HG02938 (cell line): Measurements from ENCODE around the gene PKP1.
"Not testable (repeated sequence)": the region's sequence is repeated elsewhere in the genome, so short reads cannot be mapped to it uniquely, and the experiment has no call there.

ENCODE experiments used
- ATAC-seq: cut with Tn5 transposase; IDR thresholded peaks from one replicate; pipeline ENCODE4 v1.9.1; 2021; ENCODE audit warnings: mild to moderate bottlenecking, moderate library complexity; ENCODE audit not compliant: unreplicated experiment

PKP1 gene, protein sequence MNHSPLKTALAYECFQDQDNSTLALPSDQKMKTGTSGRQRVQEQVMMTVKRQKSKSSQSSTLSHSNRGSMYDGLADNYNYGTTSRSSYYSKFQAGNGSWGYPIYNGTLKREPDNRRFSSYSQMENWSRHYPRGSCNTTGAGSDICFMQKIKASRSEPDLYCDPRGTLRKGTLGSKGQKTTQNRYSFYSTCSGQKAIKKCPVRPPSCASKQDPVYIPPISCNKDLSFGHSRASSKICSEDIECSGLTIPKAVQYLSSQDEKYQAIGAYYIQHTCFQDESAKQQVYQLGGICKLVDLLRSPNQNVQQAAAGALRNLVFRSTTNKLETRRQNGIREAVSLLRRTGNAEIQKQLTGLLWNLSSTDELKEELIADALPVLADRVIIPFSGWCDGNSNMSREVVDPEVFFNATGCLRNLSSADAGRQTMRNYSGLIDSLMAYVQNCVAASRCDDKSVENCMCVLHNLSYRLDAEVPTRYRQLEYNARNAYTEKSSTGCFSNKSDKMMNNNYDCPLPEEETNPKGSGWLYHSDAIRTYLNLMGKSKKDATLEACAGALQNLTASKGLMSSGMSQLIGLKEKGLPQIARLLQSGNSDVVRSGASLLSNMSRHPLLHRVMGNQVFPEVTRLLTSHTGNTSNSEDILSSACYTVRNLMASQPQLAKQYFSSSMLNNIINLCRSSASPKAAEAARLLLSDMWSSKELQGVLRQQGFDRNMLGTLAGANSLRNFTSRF

DNA sequence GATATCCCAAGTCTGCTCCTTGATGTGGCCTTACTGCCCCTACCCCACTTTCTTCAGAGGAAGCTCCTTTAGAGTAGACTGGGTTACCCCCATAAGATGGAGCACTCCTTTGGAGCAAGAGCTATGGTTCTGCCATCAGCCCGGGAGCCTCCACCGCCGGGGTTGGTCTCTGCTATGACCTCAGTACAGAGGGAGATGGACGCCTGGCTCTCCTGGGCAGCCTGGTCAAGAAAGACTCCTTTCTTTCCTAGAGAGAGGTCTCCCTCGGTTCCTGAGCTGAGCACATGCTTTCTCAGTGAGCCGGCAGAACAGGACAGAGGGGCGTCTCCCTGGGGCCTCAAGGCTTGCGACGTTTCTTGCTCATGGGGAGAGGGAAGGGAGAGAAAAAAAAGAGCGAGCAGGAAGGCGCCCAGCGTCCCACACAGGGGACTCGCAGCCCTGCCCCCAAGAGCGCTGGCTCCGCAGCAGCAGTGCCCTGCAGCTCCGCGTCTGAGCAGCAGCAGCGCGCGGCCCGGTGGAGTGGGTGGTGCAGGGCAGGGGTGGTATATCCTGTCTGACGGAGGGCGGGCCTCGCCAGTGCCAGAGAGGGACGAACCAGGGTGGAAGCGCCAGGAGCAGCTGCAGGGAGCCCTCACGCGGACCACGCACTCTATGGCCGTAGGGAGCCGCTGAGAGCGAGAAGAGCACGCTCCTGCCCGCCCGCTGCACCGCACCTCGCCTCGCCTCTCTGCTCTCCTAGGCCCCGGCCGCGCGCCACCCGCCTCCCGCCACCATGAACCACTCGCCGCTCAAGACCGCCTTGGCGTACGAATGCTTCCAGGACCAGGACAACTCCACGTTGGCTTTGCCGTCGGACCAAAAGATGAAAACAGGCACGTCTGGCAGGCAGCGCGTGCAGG is at the start of gene PKP1:
Gene PKP1, plus strand, starts transcription at position 576 of the 899 bp plus-strand sequence. Its CDS starts 197 bp downstream, at position 773.
- no peak for ATAC-seq

DNA sequence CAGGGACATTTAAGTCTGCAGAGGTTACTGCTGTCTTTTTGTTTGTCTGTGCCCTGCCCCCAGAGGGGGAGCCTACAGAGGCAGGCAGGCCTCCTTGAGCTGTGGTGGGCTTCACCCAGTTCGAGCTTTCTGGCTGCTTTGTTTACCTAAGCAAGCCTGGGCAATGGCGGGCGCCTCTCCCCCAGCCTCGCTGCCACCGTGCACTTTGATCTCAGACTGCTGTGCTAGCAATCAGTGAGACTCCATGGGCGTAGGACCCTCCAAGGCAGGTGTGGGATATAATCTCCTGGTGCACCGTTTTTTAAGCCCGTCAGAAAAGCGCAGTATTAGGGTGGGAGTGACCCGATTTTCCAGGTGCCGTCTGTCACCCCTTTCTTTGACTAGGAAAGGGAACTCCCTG is 43.7 kb upstream of the PKP1 start:
- ATAC-seq: not testable (repeated sequence)

- no peak for ATAC-seq
Observed at GRCh38 chr1:201240171-201240570, 43.1 kb upstream of the PKP1 start.

DNA sequence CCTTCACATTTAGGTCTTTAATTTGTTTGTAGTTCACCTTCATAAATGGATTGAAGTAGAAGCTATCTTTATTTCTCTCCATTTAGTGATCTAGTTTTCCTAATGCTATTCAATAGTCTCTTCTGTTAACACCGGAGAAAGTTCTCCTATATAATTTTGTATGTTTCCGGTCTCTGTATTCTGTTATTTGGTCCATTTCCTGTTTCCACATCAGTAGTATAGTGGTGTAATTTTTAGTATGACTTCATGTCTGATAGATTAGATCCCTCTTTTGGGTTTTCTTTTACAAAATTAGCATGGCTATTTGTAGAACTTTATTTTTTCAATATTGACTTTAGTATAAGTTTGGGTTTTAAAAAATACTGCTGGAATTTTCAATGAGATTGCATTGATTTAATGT is 41.6 kb upstream of the PKP1 start:
- no peak for ATAC-seq

DNA sequence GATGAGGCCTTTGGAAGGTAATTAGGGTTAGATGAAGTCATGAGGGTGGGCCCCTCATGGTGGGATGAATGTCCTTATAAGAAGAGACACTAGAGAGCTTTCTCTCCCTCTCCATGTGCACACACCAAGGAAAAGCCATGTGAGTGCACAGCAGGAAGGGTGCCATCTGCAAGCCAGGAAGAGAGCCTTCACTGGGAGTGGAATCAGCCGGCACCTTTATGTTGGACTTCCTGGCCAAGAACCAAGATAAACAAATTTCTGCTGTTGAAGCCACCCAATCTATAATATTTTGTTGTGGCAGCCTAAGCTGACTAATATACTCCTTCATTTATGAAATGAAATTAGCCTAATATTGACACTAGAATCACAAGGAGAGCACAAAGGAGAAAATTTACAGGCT is 38.2 kb upstream of the PKP1 start:
- ATAC-seq: no peak

- ATAC-seq: no peak
Observed at GRCh38 chr1:201248721-201249559, 34.4 kb upstream of the PKP1 start.

DNA sequence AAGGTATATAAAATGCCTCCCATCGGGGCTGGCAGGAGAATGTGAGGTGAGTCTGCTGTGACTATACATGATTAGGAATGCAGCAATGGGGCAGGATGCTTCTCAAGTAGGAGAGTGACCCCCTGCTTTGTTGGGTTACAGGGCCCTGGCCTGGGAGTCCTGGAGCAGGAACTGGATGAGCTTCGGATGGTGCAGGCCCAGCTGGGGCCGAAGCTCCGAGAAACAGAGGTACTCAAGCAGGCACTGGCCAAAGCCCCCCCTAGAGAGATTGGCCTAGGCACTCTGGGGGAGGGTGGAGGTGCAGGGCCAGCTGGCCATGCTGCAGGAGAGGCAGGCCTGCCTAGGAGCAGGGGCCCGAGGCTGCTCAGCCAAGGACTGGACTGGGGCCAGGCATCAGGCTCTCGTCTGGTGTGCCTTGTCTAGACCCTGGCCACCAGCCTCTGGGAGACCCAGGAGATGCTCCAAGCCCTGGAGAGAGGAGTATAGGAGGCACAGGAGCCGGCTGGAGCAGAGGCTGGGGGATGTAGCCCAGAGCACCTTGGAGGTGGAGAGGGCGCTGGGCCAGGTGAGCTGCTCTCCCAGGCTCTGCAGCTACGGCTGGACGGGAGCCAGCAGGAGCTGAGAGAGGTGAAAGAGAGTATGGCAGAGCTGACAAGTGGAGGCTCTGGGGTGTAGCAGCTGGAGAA is 32.8 kb upstream of the PKP1 start:
- ATAC-seq: no peak

DNA sequence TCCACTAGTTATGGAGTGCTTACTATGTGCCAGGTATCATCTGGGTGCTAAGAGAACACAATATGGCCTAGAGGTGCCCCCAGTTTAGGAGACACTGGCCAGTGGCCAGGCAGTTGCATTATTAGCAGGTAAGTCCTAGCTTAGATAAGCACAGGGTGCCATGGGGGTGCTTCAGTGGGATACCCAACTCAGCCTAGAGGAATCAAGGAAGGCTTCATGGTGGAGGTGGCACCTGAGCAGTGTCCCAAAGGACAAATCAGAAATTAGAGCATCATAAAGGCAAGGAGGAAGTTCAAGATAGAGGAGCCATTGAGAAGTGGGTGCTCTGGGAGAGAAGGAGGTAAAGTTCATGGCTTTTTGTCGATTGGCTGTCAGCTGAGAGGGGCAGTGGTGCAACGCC is 31.9 kb upstream of the PKP1 start:
- ATAC-seq: no peak

DNA sequence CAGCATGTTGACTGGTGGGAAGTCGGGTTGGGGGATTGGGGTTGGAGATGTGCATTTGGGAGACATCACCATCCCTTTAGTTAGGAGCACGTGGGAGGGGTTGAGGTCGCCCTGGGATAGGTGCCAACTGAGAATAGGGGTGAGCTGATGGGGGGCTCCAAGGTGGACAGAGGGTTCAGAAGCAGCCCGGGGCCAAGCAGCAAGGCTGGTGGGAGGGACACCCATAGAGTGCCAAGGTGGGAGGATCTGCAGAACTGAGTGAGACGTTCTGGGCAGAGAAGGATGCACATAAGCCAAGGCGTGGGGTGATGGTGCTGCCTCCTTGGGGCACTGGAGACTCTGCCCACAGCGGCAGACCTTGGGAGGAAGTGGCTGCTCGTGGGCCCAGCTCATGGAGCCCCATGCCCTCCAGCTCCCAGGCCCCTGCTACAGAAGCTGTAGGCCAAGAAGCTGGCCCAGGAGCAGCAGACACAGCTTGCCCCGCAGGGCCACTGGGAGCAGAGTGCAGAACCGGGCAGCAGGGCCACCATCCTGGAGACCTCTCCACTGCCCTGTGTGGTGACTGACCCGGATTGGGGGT is 31.4 kb upstream of the PKP1 start:
- no peak for ATAC-seq

DNA sequence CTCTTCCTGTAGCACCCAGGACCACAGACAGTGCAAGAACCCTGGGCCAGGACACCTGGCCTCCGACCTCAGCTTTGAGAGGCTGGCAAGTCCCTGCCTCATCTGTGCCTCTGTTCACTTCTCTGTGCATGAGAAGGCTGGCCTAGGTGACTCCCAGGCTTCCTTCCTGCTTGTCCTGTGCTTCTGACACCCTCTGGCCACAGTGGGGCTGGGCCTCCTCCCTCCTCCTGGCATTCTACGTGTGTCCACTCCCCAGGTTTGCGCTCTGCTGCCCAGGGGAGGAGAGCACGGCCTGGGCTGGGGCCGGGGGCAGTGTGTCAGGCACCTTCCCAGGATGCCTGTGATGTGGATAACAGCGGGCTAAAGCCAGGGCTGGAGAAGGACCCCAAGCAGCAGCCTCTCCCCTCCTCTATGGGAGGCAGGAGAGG is 30.3 kb upstream of the PKP1 start:
- ATAC-seq: no peak

GRCh38 chr1:201253411-201253810 is 29.9 kb upstream of the PKP1 start:
- no peak for ATAC-seq

DNA sequence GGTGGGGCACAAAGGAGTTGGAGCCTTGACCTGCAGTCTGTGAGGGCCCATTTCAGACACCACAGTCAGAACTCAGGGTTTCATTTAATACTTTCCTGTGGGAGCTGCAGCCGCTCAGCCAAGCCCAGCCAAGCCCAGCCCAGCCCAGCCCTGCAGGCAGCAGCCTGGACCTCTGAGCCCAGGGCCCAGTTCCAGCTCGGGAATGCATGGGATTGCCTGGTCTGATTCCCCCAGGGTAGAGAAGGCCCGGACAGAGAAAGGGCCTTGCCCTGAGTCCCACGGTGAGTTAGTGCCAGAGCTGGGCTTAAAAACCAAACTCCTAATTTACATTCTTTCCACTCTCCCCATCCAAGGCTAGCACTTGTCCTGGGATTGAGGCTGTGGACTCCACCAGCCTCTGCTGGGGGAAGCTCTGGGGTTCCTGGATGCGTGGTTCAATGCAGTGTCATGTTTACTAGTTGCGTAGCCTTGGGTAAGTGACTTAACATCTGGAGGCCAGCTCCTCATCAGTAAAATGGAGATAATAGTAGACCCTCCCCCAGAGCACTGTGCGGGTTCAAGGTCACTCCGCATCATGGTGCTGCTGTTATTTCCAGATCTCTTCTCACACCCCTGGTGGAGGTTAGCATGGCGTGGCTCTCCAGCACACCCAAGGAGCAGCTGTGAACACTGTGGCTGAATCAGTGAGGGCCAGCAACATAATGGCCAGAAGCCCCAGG is 29.2 kb upstream of the PKP1 start:
- no peak for ATAC-seq

- no peak for ATAC-seq
Observed at GRCh38 chr1:201254625-201255478, 28.5 kb upstream of the PKP1 start.

GRCh38 chr1:201255479-201256362 is 27.6 kb upstream of the PKP1 start:
- ATAC-seq: no peak

GRCh38 chr1:201258132-201258531 is 25.2 kb upstream of the PKP1 start:
- ATAC-seq: not testable (repeated sequence)

GRCh38 chr1:201258763-201259230 is 24.5 kb upstream of the PKP1 start:
- ATAC-seq: no peak
